COLO668 (cell line): ENCODE measurements around the gene NOG.
A peak's percentile ranks its signal among the peaks of the same experiment; 100 is the strongest.

Experiments
- DNase-seq: peaks from one replicate; lab custom pipeline; 2025; ENCODE audit not compliant: unreplicated experiment; lab: John Stamatoyannopoulos, UW

Gene NOG

GRCh38 chr17:56593646-56594319, at the start of gene NOG:
Gene NOG, plus strand, starts transcription at chr17:56593699. Its CDS starts 525 bp downstream, at chr17:56594224.
- DNase-seq, result peak; percentile 64

GRCh38 chr17:56545106-56545505, 48.4 kb upstream of the NOG start:
- no peak for DNase-seq

GRCh38 chr17:56545930-56546329, 47.6 kb upstream of the NOG start:
- no peak for DNase-seq

GRCh38 chr17:56548661-56549060, 44.8 kb upstream of the NOG start:
- no peak for DNase-seq

GRCh38 chr17:56549501-56549900, 44.0 kb upstream of the NOG start:
- DNase-seq, result no peak

- no peak for DNase-seq
Observed at GRCh38 chr17:56557682-56558081, 35.8 kb upstream of the NOG start.

GRCh38 chr17:56558088-56558487, 35.4 kb upstream of the NOG start:
- DNase-seq, result no peak

GRCh38 chr17:56570199-56570598, 23.3 kb upstream of the NOG start:
- no peak for DNase-seq

- DNase-seq, result no peak
Observed at GRCh38 chr17:56571456-56571855, 22.0 kb upstream of the NOG start.

GRCh38 chr17:56577190-56577842, 16.2 kb upstream of the NOG start:
- no peak for DNase-seq

GRCh38 chr17:56577843-56578204, 15.7 kb upstream of the NOG start:
- DNase-seq, result no peak

- no peak for DNase-seq
Observed at GRCh38 chr17:56581635-56582627, 11.6 kb upstream of the NOG start.

GRCh38 chr17:56583772-56584171, 9.7 kb upstream of the NOG start:
- no peak for DNase-seq

GRCh38 chr17:56587298-56587697, 6.2 kb upstream of the NOG start:
- no peak for DNase-seq

- DNase-seq, result peak; percentile 43
Observed at GRCh38 chr17:56592487-56593085, 913 bp upstream of the NOG start.

- peak; percentile 39 for DNase-seq
Observed at GRCh38 chr17:56593086-56593645, 333 bp upstream of the NOG start.

GRCh38 chr17:56594320-56595107, 1.0 kb downstream of the NOG start:
- DNase-seq, result peak; percentile 22

- DNase-seq, result no peak
Observed at GRCh38 chr17:56595108-56595418, 1.6 kb downstream of the NOG start.

GRCh38 chr17:56595831-56596690, 2.6 kb downstream of the NOG start:
- DNase-seq, result no peak
